ENCODE data around the gene SETX. TPM values are rescaled to one million over a fixed set of nuclear protein-coding genes. Genes with fewer than 3 reads are reported as not detected.
"Not testable (repeated sequence)": the region's sequence is repeated elsewhere in the genome, so short reads cannot be mapped to it uniquely, and the experiment has no call there.

SETX gene
- total and polyA plus RNA-seq, 7 donors, result 8.8 to 58.2 (median 45.5) TPM

GRCh38 chr9:132288361-132288760 lies 66.4 kb downstream of the SETX start:
- no peak for DNase-seq
- WGBS, 2 donors, result 29 to 39% methylated on average over 1 of the region's 1 CpG
- Histone ChIP-seq H3K9me3 (no peaks in the 10 kb centered on the region), H3K27me3 (no peaks in the 10 kb centered on the region), H3K27ac (no peak overlapping the region), H3K4me1 (peaks cover 0 to 5% (median 0%) of the 10 kb centered on the region in 4 donors), H3K4me3 (no peak overlapping the region), H3K36me3 (peaks cover 0 to 76% (median 36%) of the 10 kb centered on the region in 4 donors)
- intact Hi-C loops (cut with DNase I), result no loop called here
- TF ChIP-seq POLR2A (IDR thresholded peaks at IDR 0.05) (no peak), CTCF (IDR thresholded peaks at IDR 0.05) (no peak), POLR2AphosphoS5 (IDR thresholded peaks at IDR 0.05) (no peak), EP300 (IDR thresholded peaks at IDR 0.05) (no peak)

- no peak for DNase-seq
- Histone ChIP-seq H3K36me3 (peaks cover 8 to 78% (median 45%) of the 10 kb centered on the region in 4 donors), H3K27ac (no peak overlapping the region), H3K4me1 (peaks cover 0 to 5% (median 0%) of the 10 kb centered on the region in 4 donors), H3K9me3 (no peaks in the 10 kb centered on the region), H3K27me3 (no peaks in the 10 kb centered on the region), H3K4me3 (no peak overlapping the region)
- TF ChIP-seq POLR2AphosphoS5 (IDR thresholded peaks at IDR 0.05) (no peak), EP300 (IDR thresholded peaks at IDR 0.05) (no peak), CTCF (IDR thresholded peaks at IDR 0.05) (no peak), POLR2A (IDR thresholded peaks at IDR 0.05) (no peak)
- 78 to 82% methylated on average over 3 of the region's 3 CpGs for WGBS, 2 donors
- intact Hi-C loops (cut with DNase I), result no loop called here
These were observed 67.5 kb downstream of the SETX start for GRCh38 chr9:132287256-132287760.

- Histone ChIP-seq H3K36me3 (peaks cover 8 to 96% (median 71%) of the 10 kb centered on the region in 4 donors), H3K27ac (no peak overlapping the region), H3K9me3 (no peaks in the 10 kb centered on the region), H3K4me1 (peaks cover 0 to under 1% (median 0%) of the 10 kb centered on the region in 4 donors), H3K27me3 (no peaks in the 10 kb centered on the region), H3K4me3 (no peak overlapping the region)
- WGBS, 2 donors, result 95 to 97% methylated on average over 7 of the region's 7 CpGs
- intact Hi-C loops (cut with DNase I), result no loop called here
- DNase-seq, result no peak
- TF ChIP-seq POLR2A (IDR thresholded peaks at IDR 0.05) (no peak), EP300 (IDR thresholded peaks at IDR 0.05) (no peak), CTCF (IDR thresholded peaks at IDR 0.05) (no peak), POLR2AphosphoS5 (IDR thresholded peaks at IDR 0.05) (no peak)
These were observed 70.9 kb downstream of the SETX start for GRCh38 chr9:132283863-132284262.

- no peak for DNase-seq
- Histone ChIP-seq H3K9me3 (no peaks in the 10 kb centered on the region), H3K4me3 (no peak overlapping the region), H3K36me3 (peaks cover 8 to 100% (median 74%) of the 10 kb centered on the region in 4 donors), H3K27me3 (no peaks in the 10 kb centered on the region), H3K4me1 (no peaks in the 10 kb centered on the region), H3K27ac (no peak overlapping the region)
- no peak for TF ChIP-seq POLR2AphosphoS5 (IDR thresholded peaks at IDR 0.05)
- no peak for TF ChIP-seq EP300 (IDR thresholded peaks at IDR 0.05)
- TF ChIP-seq CTCF (IDR thresholded peaks at IDR 0.05), result no peak
- no peak for TF ChIP-seq POLR2A (IDR thresholded peaks at IDR 0.05)
- WGBS, 2 donors, result 73 to 74% methylated on average over 4 of the region's 4 CpGs
- intact Hi-C loops (cut with DNase I), result no loop called here
These were observed 71.6 kb downstream of the SETX start for GRCh38 chr9:132283165-132283564.

- DNase-seq, result no peak
- intact Hi-C loops (cut with DNase I), result no loop called here
- 80 to 84% methylated on average over 2 of the region's 2 CpGs for WGBS, 2 donors
- Histone ChIP-seq H3K4me3 (no peak overlapping the region), H3K9me3 (no peaks in the 10 kb centered on the region), H3K36me3 (peaks cover 13 to 100% (median 61%) of the 10 kb centered on the region in 4 donors), H3K4me1 (no peaks in the 10 kb centered on the region), H3K27me3 (no peaks in the 10 kb centered on the region), H3K27ac (no peak overlapping the region)
- TF ChIP-seq CTCF (IDR thresholded peaks at IDR 0.05), result no peak
These were observed 79.9 kb downstream of the SETX start for GRCh38 chr9:132274861-132275260.

- 56 to 73% methylated on average over 13 to 14 of the region's 16 CpGs for WGBS, 2 donors
- H3K27ac ChIP-seq, H3K27me3 ChIP-seq, H3K9me3 ChIP-seq, H3K4me1 ChIP-seq, DNase-seq, H3K4me3 ChIP-seq: not testable (repeated sequence)
- H3K36me3 ChIP-seq, result peaks cover 0 to 94% (median 39%) of the 10 kb centered on the region in 4 donors
- intact Hi-C loops (cut with DNase I), result loop anchor here (2.0 kb wide), 1 partner anchor 507 kb away; no protein-coding TSS in a partner anchor
These were observed 84.9 kb downstream of the SETX start for GRCh38 chr9:132269704-132270516.

All from sigmoid colon (tissue), 7 donors.